Right hindlimb (tissue), 1 donor: ENCODE data around the gene PCDHGC4.

Experiments used
- DNase-seq: peaks from one replicate; pipeline ENCODE4 v3.0.0-alpha.2; 2018

Gene PCDHGC4

GRCh38 chr5:141490771-141491170, 5.9 kb downstream of the PCDHGC4 start:
- DNase-seq: no peak

GRCh38 chr5:141491323-141492167, 6.7 kb downstream of the PCDHGC4 start:
- no peak for DNase-seq

GRCh38 chr5:141492168-141492885, 7.5 kb downstream of the PCDHGC4 start:
- no peak for DNase-seq

GRCh38 chr5:141493500-141494422, 8.9 kb downstream of the PCDHGC4 start:
- no peak for DNase-seq

- DNase-seq: no peak
Measured at GRCh38 chr5:141494761-141495452, 10.1 kb downstream of the PCDHGC4 start.

GRCh38 chr5:141495453-141495811, 10.6 kb downstream of the PCDHGC4 start:
- no peak for DNase-seq

GRCh38 chr5:141496038-141496437, 11.2 kb downstream of the PCDHGC4 start:
- DNase-seq: peak; percentile 73

GRCh38 chr5:141501761-141502160, 16.9 kb downstream of the PCDHGC4 start:
- DNase-seq: no peak

GRCh38 chr5:141503681-141504080, 18.9 kb downstream of the PCDHGC4 start:
- DNase-seq: no peak

GRCh38 chr5:141504216-141504615, 19.4 kb downstream of the PCDHGC4 start:
- no peak for DNase-seq

- DNase-seq: no peak
Measured at GRCh38 chr5:141506381-141507155, 21.7 kb downstream of the PCDHGC4 start.

GRCh38 chr5:141507387-141508091, 22.7 kb downstream of the PCDHGC4 start:
- peak; percentile 90 for DNase-seq

GRCh38 chr5:141508440-141508797, 23.6 kb downstream of the PCDHGC4 start:
- no peak for DNase-seq

- DNase-seq: peak; percentile 87
Measured at GRCh38 chr5:141508798-141509611, 24.2 kb downstream of the PCDHGC4 start.

GRCh38 chr5:141510160-141510559, 25.3 kb downstream of the PCDHGC4 start:
- no peak for DNase-seq

GRCh38 chr5:141510850-141511601, 26.2 kb downstream of the PCDHGC4 start:
- no peak for DNase-seq

GRCh38 chr5:141511771-141512325, 27.0 kb downstream of the PCDHGC4 start:
- DNase-seq: no peak

GRCh38 chr5:141512390-141512910, 27.6 kb downstream of the PCDHGC4 start:
- DNase-seq: peak; percentile 80
